ENCODE measurements around the gene ACOXL. TPM values are rescaled to one million over a fixed set of nuclear protein-coding genes. Genes with fewer than 3 reads are reported as not detected.

The ACOXL gene
- total and polyA plus RNA-seq, 2 donors, result 0.38 to 0.41 TPM

DNA sequence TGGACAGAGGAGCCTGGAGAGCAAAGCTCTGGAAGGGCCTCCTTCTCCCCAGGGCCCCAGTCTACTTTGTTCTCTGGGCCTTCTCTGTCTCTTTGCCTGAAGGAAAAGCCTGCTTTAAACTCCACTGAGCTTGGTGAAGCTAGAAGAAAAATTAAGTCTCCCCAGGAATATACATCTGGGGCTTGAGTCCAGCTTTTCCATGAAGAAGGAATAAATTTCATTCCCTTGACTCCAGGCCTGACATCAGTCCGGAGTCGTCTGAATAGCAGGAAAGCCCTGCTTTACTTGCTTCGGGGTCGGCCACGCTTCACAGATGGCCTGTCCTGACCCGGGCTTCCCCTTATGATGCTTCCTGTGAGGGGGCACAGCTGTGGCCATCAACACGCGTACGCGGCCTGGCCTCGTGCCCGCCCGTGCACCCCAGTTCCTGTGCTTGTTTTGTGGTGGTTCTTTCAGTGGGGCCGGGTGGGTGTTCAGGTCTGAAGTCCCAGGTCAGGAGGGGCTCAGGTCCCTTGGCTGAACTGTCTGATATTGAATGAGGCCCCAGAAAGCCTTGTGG, 73.6 kb downstream of the ACOXL start:
- H3K36me3 ChIP-seq (ENCODE audit: control insufficient read depth in 2 of 2, insufficient read depth in 2 of 2, low read length in 1 of 2), result no peaks in the 10 kb centered on the region
- H3K27me3 ChIP-seq (ENCODE audit: control insufficient read depth in 2 of 2, insufficient read depth in 1 of 2, low read length in 1 of 2), result peaks cover 0 to 5% of the 10 kb centered on the region in 2 donors
- no peak overlapping the region for H3K4me3 ChIP-seq (ENCODE audit: low read length in 2 of 2)
- H3K4me1 ChIP-seq (ENCODE audit: control insufficient read depth in 2 of 2, insufficient read depth in 2 of 2, low read length in 2 of 2), result peaks cover 2 to 11% of the 10 kb centered on the region in 2 donors
- WGBS, result 19% methylated on average over 14 of the region's 14 CpGs
- H3K27ac ChIP-seq (ENCODE audit: low read depth in 1 of 2, low read length in 1 of 2), result no peak overlapping the region
- no peaks in the 10 kb centered on the region for H3K9me3 ChIP-seq (ENCODE audit: control insufficient read depth in 2 of 2, insufficient read depth in 1 of 2, low read length in 1 of 2)
- no peak for DNase-seq (ENCODE audit: low read depth in 6 of 9, low spot score in 9 of 9)

DNA sequence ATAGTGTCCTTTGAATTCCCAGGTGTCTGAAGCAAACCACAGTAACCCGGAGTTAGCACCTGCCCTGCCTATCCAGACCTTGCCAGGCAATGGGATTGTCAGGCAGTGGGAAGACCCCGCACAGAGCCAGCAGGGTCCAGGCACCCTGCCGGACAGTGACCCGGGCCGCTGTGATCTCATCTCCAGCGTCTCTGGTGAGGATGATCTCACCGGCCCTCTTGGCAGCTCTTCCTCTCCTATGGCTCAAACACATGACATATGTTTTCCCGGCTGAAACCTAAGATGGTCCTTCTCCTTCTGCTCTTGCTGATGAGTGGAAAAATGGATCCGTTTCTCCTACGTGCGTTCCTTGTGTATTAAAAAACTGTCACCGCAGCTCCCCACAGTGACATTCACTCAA, 75.1 kb downstream of the ACOXL start:
- Histone ChIP-seq H3K27ac (ENCODE audit: low read depth in 1 of 2, low read length in 1 of 2) (no peak overlapping the region), H3K36me3 (ENCODE audit: control insufficient read depth in 2 of 2, insufficient read depth in 2 of 2, low read length in 1 of 2) (no peaks in the 10 kb centered on the region), H3K27me3 (ENCODE audit: control insufficient read depth in 2 of 2, insufficient read depth in 1 of 2, low read length in 1 of 2) (peaks cover 0 to 2% of the 10 kb centered on the region in 2 donors), H3K4me1 (ENCODE audit: control insufficient read depth in 2 of 2, insufficient read depth in 2 of 2, low read length in 2 of 2) (peaks cover 2 to 15% of the 10 kb centered on the region in 2 donors), H3K9me3 (ENCODE audit: control insufficient read depth in 2 of 2, insufficient read depth in 1 of 2, low read length in 1 of 2) (no peaks in the 10 kb centered on the region), H3K4me3 (ENCODE audit: low read length in 2 of 2) (no peak overlapping the region)
- WGBS, result 95% methylated on average over 12 of the region's 12 CpGs
- DNase-seq (ENCODE audit: low read depth in 6 of 9, low spot score in 9 of 9), result no peak

DNA sequence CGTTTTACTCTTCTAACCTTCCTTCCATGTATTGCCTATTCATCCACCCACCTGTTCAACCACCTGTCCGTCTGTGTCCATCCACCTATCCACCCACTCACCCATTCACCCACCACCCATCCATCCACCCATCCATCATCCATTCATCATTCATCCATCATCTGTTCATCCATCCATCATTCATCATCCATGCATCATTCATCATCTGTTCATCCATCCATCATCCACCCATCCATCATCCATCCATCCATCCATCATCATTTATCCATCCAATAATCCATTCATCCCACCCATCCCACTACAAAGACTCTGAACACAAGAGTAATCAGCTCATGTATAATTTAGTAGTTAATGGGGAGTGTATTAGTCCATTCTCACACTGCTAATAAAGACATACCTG, 78.0 kb downstream of the ACOXL start:
- Histone ChIP-seq H3K4me1 (ENCODE audit: control insufficient read depth in 2 of 2, insufficient read depth in 2 of 2, low read length in 2 of 2) (peaks cover 0 to 24% of the 10 kb centered on the region in 2 donors), H3K27ac (ENCODE audit: low read depth in 1 of 2, low read length in 1 of 2) (no peak overlapping the region), H3K4me3 (ENCODE audit: low read length in 2 of 2) (no peak overlapping the region), H3K36me3 (ENCODE audit: control insufficient read depth in 2 of 2, insufficient read depth in 2 of 2, low read length in 1 of 2) (no peaks in the 10 kb centered on the region), H3K9me3 (ENCODE audit: control insufficient read depth in 2 of 2, insufficient read depth in 1 of 2, low read length in 1 of 2) (no peaks in the 10 kb centered on the region), H3K27me3 (ENCODE audit: control insufficient read depth in 2 of 2, insufficient read depth in 1 of 2, low read length in 1 of 2) (peaks cover 0 to 2% of the 10 kb centered on the region in 2 donors)
- 95% methylated on average over 2 of the region's 2 CpGs for WGBS
- DNase-seq (ENCODE audit: low read depth in 6 of 9, low spot score in 9 of 9), result no peak

DNA sequence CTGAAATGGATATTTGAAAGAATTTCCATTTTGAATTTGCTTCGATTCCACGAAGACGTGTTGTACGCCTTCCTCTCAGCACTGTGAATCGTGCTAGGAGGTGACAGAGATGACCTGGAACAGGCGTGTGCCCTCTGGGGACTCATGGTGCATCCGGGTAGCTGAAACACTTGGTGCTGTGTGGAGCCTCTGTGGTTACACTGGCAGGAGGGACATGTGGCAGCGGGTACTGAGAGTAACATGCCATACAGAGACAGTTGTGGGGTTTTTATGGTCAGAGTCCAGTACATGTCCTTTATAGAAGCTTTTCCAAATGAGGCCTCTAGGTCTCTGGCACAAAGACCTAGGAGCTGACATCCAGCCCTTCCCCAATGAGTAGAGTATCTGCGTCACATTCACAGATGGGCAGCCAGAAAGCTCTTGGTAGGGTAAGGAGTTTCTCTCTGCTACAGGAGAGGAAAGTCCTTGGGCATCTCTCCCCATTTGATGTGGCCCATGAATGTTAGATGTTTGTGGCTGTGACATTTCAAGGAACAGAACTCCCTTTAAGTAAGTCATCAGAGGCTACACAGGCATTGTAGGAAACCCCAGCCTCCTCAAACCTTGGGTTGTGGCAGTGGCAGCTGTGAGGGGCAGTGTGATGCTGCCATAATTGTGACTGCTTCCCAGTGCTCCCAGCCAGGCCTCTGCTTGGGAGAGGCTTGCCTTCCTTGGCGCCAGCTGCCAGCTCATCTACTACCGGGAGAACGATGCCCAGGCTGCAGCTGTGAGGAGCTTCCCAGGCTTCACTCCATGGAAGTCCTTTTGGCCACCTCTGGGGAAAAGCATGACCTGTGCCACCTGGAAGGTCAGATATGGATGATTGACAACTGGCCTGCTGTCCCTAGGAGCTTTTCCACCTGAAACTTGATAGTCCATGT, 80.6 kb downstream of the ACOXL start:
- no peaks in the 10 kb centered on the region for H3K36me3 ChIP-seq (ENCODE audit: control insufficient read depth in 2 of 2, insufficient read depth in 2 of 2, low read length in 1 of 2)
- peaks cover 0 to 26% of the 10 kb centered on the region in 2 donors for H3K4me1 ChIP-seq (ENCODE audit: control insufficient read depth in 2 of 2, insufficient read depth in 2 of 2, low read length in 2 of 2)
- no peaks in the 10 kb centered on the region for H3K27me3 ChIP-seq (ENCODE audit: control insufficient read depth in 2 of 2, insufficient read depth in 1 of 2, low read length in 1 of 2)
- no peaks in the 10 kb centered on the region for H3K9me3 ChIP-seq (ENCODE audit: control insufficient read depth in 2 of 2, insufficient read depth in 1 of 2, low read length in 1 of 2)
- no peak overlapping the region for H3K4me3 ChIP-seq (ENCODE audit: low read length in 2 of 2)
- 97% methylated on average over 12 of the region's 12 CpGs for WGBS
- no peak overlapping the region for H3K27ac ChIP-seq (ENCODE audit: low read depth in 1 of 2, low read length in 1 of 2)
- DNase-seq (ENCODE audit: low read depth in 6 of 9, low spot score in 9 of 9), result peak in 1 of 9 donors; percentile 20

DNA sequence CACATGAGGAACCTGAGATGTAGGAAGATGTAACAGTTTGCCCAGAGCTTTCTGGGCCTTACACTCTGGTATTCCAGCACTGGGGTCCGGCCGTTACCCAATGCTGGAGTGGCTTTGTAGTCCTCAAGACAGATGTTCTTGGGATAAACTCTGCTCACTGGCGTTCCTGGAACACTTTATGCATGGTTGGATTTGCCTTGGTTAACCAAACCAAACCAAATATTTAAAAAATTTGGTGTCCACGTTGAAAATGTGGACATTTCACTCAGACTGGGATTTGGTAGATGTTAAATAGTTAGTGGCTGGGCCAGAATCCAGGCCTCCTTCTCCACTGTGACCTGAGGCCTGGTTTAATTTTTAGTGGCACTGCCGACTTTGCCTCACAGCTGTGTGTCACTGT, 81.5 kb downstream of the ACOXL start:
- WGBS, result 97% methylated on average over 5 of the region's 5 CpGs
- H3K4me1 ChIP-seq (ENCODE audit: control insufficient read depth in 2 of 2, insufficient read depth in 2 of 2, low read length in 2 of 2), result peaks cover 0 to 27% of the 10 kb centered on the region in 2 donors
- DNase-seq (ENCODE audit: low read depth in 6 of 9, low spot score in 9 of 9), result no peak
- H3K36me3 ChIP-seq (ENCODE audit: control insufficient read depth in 2 of 2, insufficient read depth in 2 of 2, low read length in 1 of 2), result no peaks in the 10 kb centered on the region
- no peaks in the 10 kb centered on the region for H3K9me3 ChIP-seq (ENCODE audit: control insufficient read depth in 2 of 2, insufficient read depth in 1 of 2, low read length in 1 of 2)
- H3K27me3 ChIP-seq (ENCODE audit: control insufficient read depth in 2 of 2, insufficient read depth in 1 of 2, low read length in 1 of 2), result no peaks in the 10 kb centered on the region
- H3K4me3 ChIP-seq (ENCODE audit: low read length in 2 of 2), result no peak overlapping the region
- no peak overlapping the region for H3K27ac ChIP-seq (ENCODE audit: low read depth in 1 of 2, low read length in 1 of 2)

DNA sequence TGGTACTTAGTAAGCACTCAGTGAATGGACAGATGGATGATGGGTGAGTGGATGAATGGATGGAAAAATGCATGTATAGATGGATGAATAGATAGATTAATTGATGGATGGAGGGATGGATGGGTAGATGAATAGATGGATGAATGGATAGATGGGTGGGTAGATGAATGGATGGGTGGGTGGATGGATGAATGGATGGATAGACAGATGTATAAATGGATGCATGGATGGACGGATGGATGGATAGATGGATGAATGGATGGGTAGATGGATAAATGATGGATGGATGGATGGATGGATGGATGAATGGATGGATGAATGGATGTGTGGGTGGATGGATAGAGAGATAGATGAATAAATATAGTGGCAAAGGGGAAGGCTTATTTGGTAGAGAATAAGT, 83.6 kb downstream of the ACOXL start:
- Histone ChIP-seq H3K36me3 (ENCODE audit: control insufficient read depth in 2 of 2, insufficient read depth in 2 of 2, low read length in 1 of 2) (no peaks in the 10 kb centered on the region), H3K27ac (ENCODE audit: low read depth in 1 of 2, low read length in 1 of 2) (no peak overlapping the region), H3K9me3 (ENCODE audit: control insufficient read depth in 2 of 2, insufficient read depth in 1 of 2, low read length in 1 of 2) (no peaks in the 10 kb centered on the region), H3K27me3 (ENCODE audit: control insufficient read depth in 2 of 2, insufficient read depth in 1 of 2, low read length in 1 of 2) (no peaks in the 10 kb centered on the region), H3K4me3 (ENCODE audit: low read length in 2 of 2) (no peak overlapping the region), H3K4me1 (ENCODE audit: control insufficient read depth in 2 of 2, insufficient read depth in 2 of 2, low read length in 2 of 2) (peaks cover 6 to 45% of the 10 kb centered on the region in 2 donors)
- no peak for DNase-seq (ENCODE audit: low read depth in 6 of 9, low spot score in 9 of 9)
- WGBS, result 93% methylated on average over 1 of the region's 1 CpG

DNA sequence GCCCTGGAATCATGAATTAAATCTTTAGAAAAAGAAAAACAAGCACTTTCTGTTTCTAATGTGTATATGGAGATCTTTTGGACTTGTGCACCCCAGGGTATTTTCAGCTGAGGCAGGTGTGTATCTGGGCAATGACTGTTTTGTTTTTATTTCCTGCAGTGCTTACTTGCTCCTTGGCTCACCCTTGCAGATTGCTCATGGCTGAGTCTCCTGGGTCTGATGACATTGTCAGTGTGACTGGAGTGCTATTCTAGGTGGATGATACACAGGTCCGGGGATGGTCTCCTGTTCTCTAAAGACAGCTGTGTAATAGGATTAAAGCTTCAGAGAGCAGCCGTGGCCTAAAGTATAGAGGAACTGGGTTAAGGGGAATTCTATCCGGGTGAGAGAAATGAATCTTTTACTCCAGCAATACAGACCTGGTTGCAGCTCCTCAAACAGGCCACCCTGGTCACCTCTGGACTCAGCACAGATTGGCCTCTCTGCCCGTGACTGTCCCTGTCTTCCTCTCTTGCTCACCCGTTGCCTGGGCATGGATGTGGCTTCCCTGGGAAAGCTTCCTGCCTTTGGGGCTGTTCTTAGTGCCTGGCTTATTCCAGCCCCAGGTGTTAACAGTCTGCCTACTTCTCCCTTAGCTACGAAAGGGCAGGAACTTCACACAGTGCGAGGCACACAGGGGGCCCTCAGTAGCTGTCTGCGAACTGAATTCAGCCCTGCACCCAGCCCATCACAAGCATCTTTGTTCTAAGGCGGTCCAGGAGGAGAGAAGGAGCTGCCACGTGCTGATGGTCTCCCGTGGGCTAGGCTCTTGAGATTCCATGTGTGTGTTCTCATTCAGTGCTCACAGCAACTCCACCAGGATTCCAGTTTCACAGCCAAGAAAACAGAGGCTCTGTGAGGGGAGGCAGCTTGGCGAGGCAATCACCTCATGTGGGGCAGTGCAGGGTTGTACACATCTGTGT, 84.3 kb downstream of the ACOXL start:
- Histone ChIP-seq H3K27me3 (ENCODE audit: control insufficient read depth in 2 of 2, insufficient read depth in 1 of 2, low read length in 1 of 2) (no peaks in the 10 kb centered on the region), H3K4me3 (ENCODE audit: low read length in 2 of 2) (no peak overlapping the region), H3K4me1 (ENCODE audit: control insufficient read depth in 2 of 2, insufficient read depth in 2 of 2, low read length in 2 of 2) (peaks cover 6 to 48% of the 10 kb centered on the region in 2 donors), H3K36me3 (ENCODE audit: control insufficient read depth in 2 of 2, insufficient read depth in 2 of 2, low read length in 1 of 2) (no peaks in the 10 kb centered on the region), H3K27ac (ENCODE audit: low read depth in 1 of 2, low read length in 1 of 2) (peak overlapping the region in 1 of 2 donors; percentile 9), H3K9me3 (ENCODE audit: control insufficient read depth in 2 of 2, insufficient read depth in 1 of 2, low read length in 1 of 2) (no peaks in the 10 kb centered on the region)
- peak in 1 of 9 donors; percentile 43 for DNase-seq (ENCODE audit: low read depth in 6 of 9, low spot score in 9 of 9)
- 94% methylated on average over 12 of the region's 12 CpGs for WGBS

DNA sequence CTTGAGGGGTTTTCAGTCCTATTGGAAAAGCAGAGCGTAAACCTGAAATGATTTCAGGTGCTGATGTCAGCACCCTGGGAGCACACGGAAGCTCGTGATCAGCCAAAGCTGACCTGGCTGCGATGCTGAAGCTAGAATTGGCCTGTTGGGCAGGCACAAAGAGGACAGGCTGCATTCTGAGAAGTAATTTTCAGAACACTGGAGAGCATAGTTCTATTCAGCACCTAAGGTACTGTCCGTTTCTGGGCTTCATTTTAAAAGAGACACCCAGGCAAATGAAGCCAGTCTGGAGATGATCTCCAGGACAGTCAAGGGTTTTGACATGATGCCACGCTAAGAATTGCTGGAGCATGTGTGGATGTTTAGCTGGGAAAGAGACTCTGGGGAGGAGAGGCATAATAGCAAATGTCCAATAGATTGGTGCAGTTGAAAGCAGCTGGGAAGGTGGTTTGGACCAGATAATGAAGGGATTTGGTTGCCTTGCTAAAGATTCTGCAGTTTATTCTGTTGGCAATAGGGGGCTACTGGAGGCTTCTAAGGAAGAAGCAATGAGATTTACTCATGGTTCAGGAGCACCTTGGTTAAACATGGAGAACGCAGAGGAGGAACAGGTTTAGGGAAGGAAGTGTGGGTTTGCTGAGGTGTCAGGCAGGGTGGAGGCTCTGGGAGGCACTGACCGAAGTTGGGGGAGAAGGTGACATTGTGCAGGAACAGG, 86.6 kb downstream of the ACOXL start:
- no peak overlapping the region for H3K27ac ChIP-seq (ENCODE audit: low read depth in 1 of 2, low read length in 1 of 2)
- 74% methylated on average over 8 of the region's 8 CpGs for WGBS
- no peak overlapping the region for H3K4me3 ChIP-seq (ENCODE audit: low read length in 2 of 2)
- no peaks in the 10 kb centered on the region for H3K36me3 ChIP-seq (ENCODE audit: control insufficient read depth in 2 of 2, insufficient read depth in 2 of 2, low read length in 1 of 2)
- H3K9me3 ChIP-seq (ENCODE audit: control insufficient read depth in 2 of 2, insufficient read depth in 1 of 2, low read length in 1 of 2), result no peaks in the 10 kb centered on the region
- no peaks in the 10 kb centered on the region for H3K27me3 ChIP-seq (ENCODE audit: control insufficient read depth in 2 of 2, insufficient read depth in 1 of 2, low read length in 1 of 2)
- peak in 1 of 9 donors; percentile 54 for DNase-seq (ENCODE audit: low read depth in 6 of 9, low spot score in 9 of 9)
- peaks cover 6 to 35% of the 10 kb centered on the region in 2 donors for H3K4me1 ChIP-seq (ENCODE audit: control insufficient read depth in 2 of 2, insufficient read depth in 2 of 2, low read length in 2 of 2)
